ENCODE data around the gene SRP68.
"Not testable (repeated sequence)": the region's sequence is repeated elsewhere in the genome, so short reads cannot be mapped to it uniquely, and the experiment has no call there.

Gene SRP68

GRCh38 chr17:76082326-76083251 lies 10.3 kb upstream of the SRP68 start:
- H3K27ac ChIP-seq (ENCODE audit: insufficient read depth, low read depth, low read length, poor library complexity, severe bottlenecking) = no peak overlapping the region
- H3K4me3 ChIP-seq (ENCODE audit: insufficient read depth, low read depth, low read length) = no peak overlapping the region
- no peaks in the 10 kb centered on the region for H3K9me3 ChIP-seq (ENCODE audit: control insufficient read depth, low read length)
- H3K27me3 ChIP-seq (ENCODE audit: control insufficient read depth, insufficient read depth, low read length, poor library complexity, severe bottlenecking) = peaks cover 27% of the 10 kb centered on the region
- WGBS, 2 experiments = 91 to 93% methylated on average over 20 of the region's 20 CpGs
- H3K36me3 ChIP-seq (ENCODE audit: control insufficient read depth, insufficient read depth, low read length) = peaks cover 26% of the 10 kb centered on the region
- peaks cover 16% of the 10 kb centered on the region for H3K4me1 ChIP-seq (ENCODE audit: control insufficient read depth, insufficient read depth, low read length)

DNA sequence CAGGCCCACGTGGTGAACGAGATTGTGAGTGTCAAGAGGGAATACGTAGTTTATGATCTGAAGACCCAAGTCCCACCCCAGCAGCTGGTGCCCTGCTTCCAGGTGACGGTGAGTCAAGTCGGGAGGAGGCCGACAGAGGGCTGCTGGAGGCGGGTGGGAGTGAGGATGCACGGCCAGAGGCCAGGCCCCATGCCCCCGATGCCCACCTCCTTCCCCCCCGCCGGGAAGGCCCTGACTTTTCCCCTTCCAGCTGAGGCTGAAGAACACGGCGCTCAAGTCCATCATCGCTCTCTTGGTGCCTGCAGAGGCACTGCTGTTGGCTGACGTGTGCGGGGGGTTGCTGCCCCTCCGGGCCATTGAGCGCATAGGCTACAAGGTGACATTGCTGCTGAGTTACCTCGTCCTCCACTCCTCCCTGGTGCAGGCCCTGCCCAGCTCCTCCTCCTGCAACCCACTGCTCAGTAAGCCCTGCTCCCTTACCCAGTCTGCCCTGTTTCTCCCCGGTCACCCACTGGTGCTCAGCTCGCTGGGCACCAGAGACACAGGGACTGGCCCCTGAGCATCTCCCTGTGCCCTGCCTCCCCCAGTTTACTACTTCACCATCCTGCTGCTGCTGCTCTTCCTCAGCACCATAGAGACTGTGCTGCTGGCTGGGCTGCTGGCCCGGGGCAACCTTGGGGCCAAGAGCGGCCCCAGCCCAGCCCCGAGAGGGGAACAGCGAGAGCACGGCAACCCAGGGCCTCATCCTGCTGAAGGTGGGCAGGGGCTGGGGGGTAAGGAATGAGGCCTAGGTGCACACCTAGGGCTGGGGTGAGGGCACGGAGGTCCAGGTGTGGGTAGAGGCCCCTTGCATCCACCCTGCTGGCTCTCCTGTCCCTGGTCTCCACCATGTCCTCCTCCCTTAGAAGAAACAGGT lies 9.2 kb upstream of the SRP68 start:
- Histone ChIP-seq H3K27ac (ENCODE audit: insufficient read depth, low read depth, low read length, poor library complexity, severe bottlenecking) (no peak overlapping the region), H3K4me3 (ENCODE audit: insufficient read depth, low read depth, low read length) (no peak overlapping the region), H3K4me1 (ENCODE audit: control insufficient read depth, insufficient read depth, low read length) (peaks cover 19% of the 10 kb centered on the region), H3K27me3 (ENCODE audit: control insufficient read depth, insufficient read depth, low read length, poor library complexity, severe bottlenecking) (peaks cover 37% of the 10 kb centered on the region), H3K9me3 (ENCODE audit: control insufficient read depth, low read length) (no peaks in the 10 kb centered on the region), H3K36me3 (ENCODE audit: control insufficient read depth, insufficient read depth, low read length) (peaks cover 23% of the 10 kb centered on the region)
- WGBS, 2 experiments = 90 to 91% methylated on average over 27 of the region's 27 CpGs

DNA sequence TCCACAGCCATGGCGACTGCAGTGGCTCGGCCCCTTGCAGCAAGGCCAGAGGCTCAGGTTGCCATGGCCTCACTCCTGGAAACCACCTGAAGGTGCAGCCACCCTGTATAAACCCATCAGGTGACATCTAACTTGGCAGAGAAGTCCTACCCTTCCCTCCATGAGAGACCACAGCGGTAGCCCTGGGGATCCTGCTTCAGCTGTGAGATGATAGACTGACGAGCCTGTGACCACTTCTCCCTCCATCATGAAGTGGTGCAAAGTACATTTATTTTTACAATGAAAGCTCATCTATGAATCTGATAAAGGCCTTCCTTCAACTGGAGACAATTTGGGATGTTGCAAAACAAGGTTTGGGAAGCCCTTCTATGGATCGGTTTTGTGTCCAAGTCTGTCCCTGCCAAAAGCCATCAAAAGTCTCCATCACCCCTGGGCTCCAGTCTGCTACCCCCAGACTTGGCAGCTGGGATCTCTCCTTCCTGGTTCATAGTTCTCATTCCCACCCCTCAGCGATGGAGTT lies 8.5 kb upstream of the SRP68 start:
- H3K27ac ChIP-seq (ENCODE audit: insufficient read depth, low read depth, low read length, poor library complexity, severe bottlenecking) = no peak overlapping the region
- 63 to 65% methylated on average over 6 of the region's 6 CpGs for WGBS, 2 experiments
- H3K4me3 ChIP-seq (ENCODE audit: insufficient read depth, low read depth, low read length) = no peak overlapping the region

DNA sequence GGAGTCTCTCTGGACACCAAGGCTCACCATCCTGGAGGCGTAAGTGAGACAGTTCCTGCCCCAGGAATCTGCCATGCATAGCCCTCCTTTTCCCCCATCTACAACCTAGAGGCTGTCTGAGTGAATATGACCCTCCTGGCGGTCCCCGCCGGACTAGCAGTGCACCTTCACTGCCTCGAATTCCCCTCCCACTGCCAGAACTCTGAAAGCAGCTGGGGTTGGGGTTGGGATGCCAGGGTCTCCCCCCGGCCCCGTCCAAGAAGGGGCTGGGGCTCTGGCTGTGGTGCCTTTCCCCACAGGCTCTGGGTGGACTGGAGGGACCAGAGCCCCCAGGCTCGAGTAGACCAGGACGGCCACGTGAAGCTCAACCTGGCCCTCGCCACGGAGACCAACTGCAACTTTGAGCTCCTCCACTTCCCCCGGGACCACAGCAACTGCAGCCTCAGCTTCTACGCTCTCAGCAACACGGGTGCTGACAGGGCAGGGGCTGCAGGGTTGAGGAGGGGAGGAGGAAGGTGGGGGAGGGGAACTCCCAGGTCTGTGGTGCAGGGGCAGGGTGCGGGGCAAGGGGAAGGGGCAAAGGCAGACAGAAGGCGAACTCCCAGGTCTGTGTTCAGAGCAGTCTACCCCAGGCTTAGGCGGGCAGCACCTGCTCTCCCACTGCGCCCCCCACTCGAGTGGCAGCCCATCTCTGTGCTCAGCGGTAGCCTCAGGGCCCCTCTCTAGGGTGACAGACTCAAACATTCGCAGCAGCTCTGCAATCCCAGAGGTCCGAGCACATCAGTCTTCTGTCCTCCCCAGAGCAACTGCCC lies 7.8 kb upstream of the SRP68 start:
- H3K27me3 ChIP-seq (ENCODE audit: control insufficient read depth, insufficient read depth, low read length, poor library complexity, severe bottlenecking) = peaks cover 51% of the 10 kb centered on the region

More for the DNA sequence above, 8.5 kb upstream of the SRP68 start:
- Histone ChIP-seq H3K36me3 (ENCODE audit: control insufficient read depth, insufficient read depth, low read length) (peaks cover 18% of the 10 kb centered on the region), H3K9me3 (ENCODE audit: control insufficient read depth, low read length) (no peaks in the 10 kb centered on the region), H3K4me1 (ENCODE audit: control insufficient read depth, insufficient read depth, low read length) (peaks cover 26% of the 10 kb centered on the region), H3K27me3 (ENCODE audit: control insufficient read depth, insufficient read depth, low read length, poor library complexity, severe bottlenecking) (peaks cover 44% of the 10 kb centered on the region)

DNA sequence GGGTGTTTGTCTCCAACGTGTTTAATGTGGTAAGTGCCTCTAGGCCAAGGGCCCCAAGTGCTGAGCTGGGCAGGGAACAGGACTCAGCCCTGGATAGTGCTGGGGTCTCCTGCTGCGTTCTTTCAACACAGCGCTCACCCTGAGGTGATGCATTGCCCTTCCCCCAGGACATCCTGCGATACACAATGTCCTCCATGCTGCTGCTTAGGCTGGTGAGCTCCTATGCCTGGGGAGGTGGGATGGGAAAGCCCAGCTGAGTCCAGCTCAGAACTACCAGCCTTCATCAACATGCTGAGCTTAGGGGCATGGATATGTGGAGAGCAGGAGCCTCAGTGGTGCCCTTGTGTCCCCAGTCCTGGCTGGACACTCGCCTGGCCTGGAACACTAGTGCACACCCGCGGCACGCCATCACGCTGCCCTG lies 7.2 kb upstream of the SRP68 start:
- no peak overlapping the region for H3K4me3 ChIP-seq (ENCODE audit: insufficient read depth, low read depth, low read length)
- H3K4me1 ChIP-seq (ENCODE audit: control insufficient read depth, insufficient read depth, low read length) = peaks cover 28% of the 10 kb centered on the region
- WGBS, 2 experiments = 58 to 65% methylated on average over 9 of the region's 9 CpGs
- no peak overlapping the region for H3K27ac ChIP-seq (ENCODE audit: insufficient read depth, low read depth, low read length, poor library complexity, severe bottlenecking)
- H3K27me3 ChIP-seq (ENCODE audit: control insufficient read depth, insufficient read depth, low read length, poor library complexity, severe bottlenecking) = peaks cover 57% of the 10 kb centered on the region
- H3K36me3 ChIP-seq (ENCODE audit: control insufficient read depth, insufficient read depth, low read length) = peaks cover 10% of the 10 kb centered on the region
- no peaks in the 10 kb centered on the region for H3K9me3 ChIP-seq (ENCODE audit: control insufficient read depth, low read length)

More for the DNA sequence above, 7.8 kb upstream of the SRP68 start:
- Histone ChIP-seq H3K9me3 (ENCODE audit: control insufficient read depth, low read length) (no peaks in the 10 kb centered on the region), H3K4me1 (ENCODE audit: control insufficient read depth, insufficient read depth, low read length) (peaks cover 28% of the 10 kb centered on the region), H3K36me3 (ENCODE audit: control insufficient read depth, insufficient read depth, low read length) (peaks cover 15% of the 10 kb centered on the region), H3K4me3 (ENCODE audit: insufficient read depth, low read depth, low read length) (no peak overlapping the region), H3K27ac (ENCODE audit: insufficient read depth, low read depth, low read length, poor library complexity, severe bottlenecking) (no peak overlapping the region)
- WGBS, 2 experiments = 11% methylated on average over 23 of the region's 23 CpGs

DNA sequence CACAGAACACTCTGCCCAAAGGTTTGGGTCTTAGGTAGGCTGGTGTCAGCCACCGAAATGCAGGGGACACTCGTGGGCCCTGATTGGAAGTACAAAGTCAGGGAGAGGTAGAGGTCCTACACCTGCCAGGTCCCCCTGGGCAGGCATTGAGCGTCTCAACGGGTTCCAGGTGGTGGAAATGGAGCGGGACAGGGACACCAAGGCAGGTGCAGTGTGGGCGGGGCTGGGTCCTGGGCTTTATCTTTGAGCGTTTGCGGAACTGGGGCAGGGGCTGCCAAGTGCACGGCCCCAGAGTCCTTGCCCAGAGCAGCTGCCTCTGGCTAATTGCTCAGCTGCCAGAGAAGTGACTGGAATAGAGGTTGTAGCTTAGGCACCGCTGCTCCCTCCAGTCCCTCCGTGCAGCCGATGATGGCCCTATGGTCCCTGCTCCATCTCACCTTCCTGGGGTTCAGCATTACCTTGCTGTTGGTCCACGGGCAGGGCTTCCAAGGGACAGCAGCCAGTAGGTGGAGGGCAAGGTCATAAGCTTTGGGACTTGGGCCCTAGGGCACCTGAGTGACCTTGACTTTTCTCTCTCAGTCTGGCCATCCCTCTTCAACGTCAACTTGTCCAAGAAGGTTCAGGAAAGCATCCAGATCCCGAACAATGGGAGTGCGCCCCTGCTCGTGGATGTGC lies 6.7 kb upstream of the SRP68 start, which contains the start of gene ZACN:
Gene ZACN (plus strand): TSS at position 323 of the 675 bp plus-strand sequence. CDS start 83 bp downstream, at position 406.
- no peak within 1 kb of the TSS for H3K27ac ChIP-seq (ENCODE audit: insufficient read depth, low read depth, low read length, poor library complexity, severe bottlenecking)
- H3K9me3 ChIP-seq (ENCODE audit: control insufficient read depth, low read length) = no peaks in the 10 kb centered on the region
- 84 to 87% methylated on average over 17 of the region's 17 CpGs for WGBS, 2 experiments
- peaks cover 28% of the 10 kb centered on the region for H3K4me1 ChIP-seq (ENCODE audit: control insufficient read depth, insufficient read depth, low read length)
- H3K27me3 ChIP-seq (ENCODE audit: control insufficient read depth, insufficient read depth, low read length, poor library complexity, severe bottlenecking) = peaks cover 62% of the 10 kb centered on the region
- no peak within 1 kb of the TSS for H3K4me3 ChIP-seq (ENCODE audit: insufficient read depth, low read depth, low read length)
- peaks cover 5% of the 10 kb centered on the region for H3K36me3 ChIP-seq (ENCODE audit: control insufficient read depth, insufficient read depth, low read length)

DNA sequence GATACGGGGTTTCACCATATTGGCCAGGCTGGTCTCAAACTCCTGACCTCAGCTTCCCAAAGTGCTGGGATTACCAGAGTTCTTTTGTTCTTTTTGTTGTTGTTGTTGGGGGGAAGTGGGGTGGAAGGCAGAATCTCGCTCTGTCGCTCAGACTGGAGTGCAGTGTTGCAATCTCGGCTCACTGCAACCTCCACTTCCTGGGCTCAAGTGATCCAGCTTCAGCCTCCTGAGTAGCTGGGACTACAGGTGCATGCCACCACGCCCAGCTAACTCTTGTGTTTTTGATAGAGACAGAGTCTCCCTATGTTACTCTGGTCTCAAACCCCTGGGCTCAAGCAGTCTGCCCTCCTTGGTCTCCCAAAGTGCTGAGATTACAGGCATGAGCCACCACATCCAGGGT lies 6.1 kb upstream of the SRP68 start:
- H3K4me3 ChIP-seq (ENCODE audit: insufficient read depth, low read depth, low read length); H3K9me3 ChIP-seq (ENCODE audit: control insufficient read depth, low read length); H3K27ac ChIP-seq (ENCODE audit: insufficient read depth, low read depth, low read length, poor library complexity, severe bottlenecking); H3K36me3 ChIP-seq (ENCODE audit: control insufficient read depth, insufficient read depth, low read length): not testable (repeated sequence)
- 86 to 87% methylated on average over 5 of the region's 5 CpGs for WGBS, 2 experiments
- Histone ChIP-seq H3K4me1 (ENCODE audit: control insufficient read depth, insufficient read depth, low read length) (peaks cover 28% of the 10 kb centered on the region), H3K27me3 (ENCODE audit: control insufficient read depth, insufficient read depth, low read length, poor library complexity, severe bottlenecking) (peaks cover 69% of the 10 kb centered on the region)

DNA sequence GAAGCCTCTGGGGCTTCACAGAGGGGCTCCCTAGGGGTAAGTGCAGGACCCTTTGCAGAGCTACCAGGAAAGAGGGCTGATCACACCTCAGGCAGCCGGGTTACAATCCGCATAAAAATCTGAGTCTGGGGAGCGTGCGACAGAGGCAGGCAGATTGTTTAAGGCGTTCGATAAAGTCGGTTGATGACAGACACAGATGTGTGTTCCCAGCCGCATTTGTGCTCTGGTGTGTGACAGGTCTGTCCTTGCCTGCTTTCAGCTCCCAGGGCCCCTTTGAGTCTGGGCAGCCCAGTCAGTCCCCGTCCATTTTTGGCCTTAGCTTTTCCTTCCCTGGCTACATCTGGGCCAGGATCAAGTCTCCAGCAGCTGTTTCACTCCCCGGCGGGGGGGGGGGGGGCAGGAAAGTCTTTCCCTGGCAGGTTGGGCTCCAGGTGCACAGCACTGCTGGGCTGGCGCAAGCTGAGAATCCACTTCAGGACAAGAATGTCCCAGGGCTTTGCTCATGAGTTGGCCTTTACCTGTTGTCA lies 5.3 kb upstream of the SRP68 start:
- H3K9me3 ChIP-seq (ENCODE audit: control insufficient read depth, low read length) = no peaks in the 10 kb centered on the region
- H3K27ac ChIP-seq (ENCODE audit: insufficient read depth, low read depth, low read length, poor library complexity, severe bottlenecking) = no peak overlapping the region
- peaks cover 28% of the 10 kb centered on the region for H3K4me1 ChIP-seq (ENCODE audit: control insufficient read depth, insufficient read depth, low read length)
- no peaks in the 10 kb centered on the region for H3K36me3 ChIP-seq (ENCODE audit: control insufficient read depth, insufficient read depth, low read length)
- H3K27me3 ChIP-seq (ENCODE audit: control insufficient read depth, insufficient read depth, low read length, poor library complexity, severe bottlenecking) = peaks cover 72% of the 10 kb centered on the region
- 47 to 52% methylated on average over 10 of the region's 12 CpGs for WGBS, 2 experiments
- no peak overlapping the region for H3K4me3 ChIP-seq (ENCODE audit: insufficient read depth, low read depth, low read length)

Data from ectodermal cell (in vitro differentiated cells).